SU-DHL-6 (cell line): ENCODE data around the gene WNT10A.

ENCODE experiments used
- H2AFZ ChIP-seq: fragments of 200-600 bp; sonication (generic); 2 replicates; pipeline ENCODE4 v1.6.1; 2014; ENCODE audit warnings: low read depth, mild to moderate bottlenecking, moderate library complexity, mixed read lengths, antibody characterized with exemption, low read length; ENCODE audit not compliant: severe bottlenecking
- H3F3A ChIP-seq: fragments of 200-600 bp; shearing (Covaris generic); 2 replicates; pipeline ENCODE4 v1.6.0; 2016; ENCODE audit warnings: antibody characterized with exemption, mild to moderate bottlenecking; ENCODE audit not compliant: insufficient read depth
- H3K27ac ChIP-seq: fragments of 200-600 bp; sonication (generic); 2 replicates; pipeline ENCODE4 v1.5.1; 2016; ENCODE audit warnings: low read depth, mild to moderate bottlenecking, low read length, moderate library complexity, mixed read lengths
- H3K27me3 ChIP-seq: fragments of 200-600 bp; sonication (generic), shearing (Covaris generic); 2 replicates; pipeline ENCODE4 v1.6.0; 2014; ENCODE audit warnings: mild to moderate bottlenecking, low read length
- H3K36me3 ChIP-seq: fragments of 200-600 bp; sonication (generic); 2 replicates; pipeline ENCODE4 v1.6.1; 2014; ENCODE audit warnings: mild to moderate bottlenecking, low read length, mixed read lengths
- H3K4me2 ChIP-seq: fragments of 300-600, 200-600 bp; shearing (Covaris generic), sonication (generic); 2 replicates; pipeline ENCODE4 v1.6.0; 2014; ENCODE audit warnings: low read length, low read depth, mild to moderate bottlenecking; ENCODE audit not compliant: poor library complexity, severe bottlenecking
- H3K4me3 ChIP-seq: fragments of 200-600 bp; sonication (generic); 2 replicates; pipeline ENCODE4 v1.5.1; 2014; ENCODE audit warnings: antibody characterized with exemption, low read length, mild to moderate bottlenecking, mixed read lengths; ENCODE audit not compliant: insufficient read depth, poor library complexity, severe bottlenecking
- H3K79me2 ChIP-seq: fragments of 200-600 bp; sonication (generic); 2 replicates; pipeline ENCODE4 v1.6.1; 2014; ENCODE audit warnings: mild to moderate bottlenecking, low read length, moderate library complexity; ENCODE audit not compliant: insufficient read depth
- H3K9ac ChIP-seq: fragments of 200-600 bp; sonication (generic); 2 replicates; pipeline ENCODE4 v1.7.0; 2014; ENCODE audit warnings: mild to moderate bottlenecking, low read length
- H3K9me2 ChIP-seq: fragments of 200-600 bp; sonication (generic); replicated peaks from 2 replicates; pipeline ENCODE4 v1.6.1; 2014; ENCODE audit warnings: low read length; ENCODE audit not compliant: insufficient read depth
- H3K9me3 ChIP-seq: fragments of 200-600 bp; sonication (generic); 2 replicates; pipeline ENCODE4 v1.6.1; 2014; ENCODE audit warnings: low read length, mixed read lengths; ENCODE audit not compliant: insufficient read depth
- H4K20me1 ChIP-seq: fragments of 200-600 bp; sonication (generic); 2 replicates; pipeline ENCODE4 v1.6.1; 2014; ENCODE audit warnings: low read depth, mild to moderate bottlenecking, antibody characterized with exemption, low read length, moderate library complexity, mixed read lengths
- CTCF ChIP-seq: fragments of 200-600 bp; sonication (generic); IDR thresholded peaks from one replicate; pipeline ENCODE4 v1.5.1; 2017; ENCODE audit warnings: antibody characterized with exemption, mild to moderate bottlenecking, low read length, moderate library complexity; ENCODE audit not compliant: insufficient read depth, poor library complexity, severe bottlenecking
- EZH2phosphoT487 ChIP-seq: fragments of 200-600 bp; sonication (generic), shearing (Covaris generic); conservative IDR thresholded peaks from 2 replicates; pipeline ENCODE4 v1.6.1; 2018; ENCODE audit warnings: mild to moderate bottlenecking, antibody characterized with exemption, low read length, moderate library complexity, mixed read lengths

The WNT10A gene

GRCh38 chr2:218853766-218854165 is 26.9 kb upstream of the WNT10A start:
- Histone ChIP-seq H2AFZ (no peak overlapping the region), H3K79me2 (no peaks in the 10 kb centered on the region), H3K36me3 (no peaks in the 10 kb centered on the region), H3F3A (no peaks in the 10 kb centered on the region), H4K20me1 (no peaks in the 10 kb centered on the region), H3K9me3 (no peaks in the 10 kb centered on the region), H3K9ac (no peak overlapping the region), H3K27ac (no peak overlapping the region), H3K4me3 (no peak overlapping the region), H3K4me2 (no peak overlapping the region), H3K9me2 (no peaks in the 10 kb centered on the region), H3K27me3 (no peaks in the 10 kb centered on the region)
- TF ChIP-seq EZH2phosphoT487 = no peak
- no peak for TF ChIP-seq CTCF

GRCh38 chr2:218854860-218855259 is 25.8 kb upstream of the WNT10A start:
- Histone ChIP-seq H3K79me2 (no peaks in the 10 kb centered on the region), H4K20me1 (no peaks in the 10 kb centered on the region), H3K9me3 (no peaks in the 10 kb centered on the region), H2AFZ (no peak overlapping the region), H3K27ac (no peak overlapping the region), H3K9me2 (no peaks in the 10 kb centered on the region), H3F3A (no peaks in the 10 kb centered on the region), H3K4me2 (no peak overlapping the region), H3K4me3 (no peak overlapping the region), H3K9ac (no peak overlapping the region), H3K36me3 (no peaks in the 10 kb centered on the region), H3K27me3 (no peaks in the 10 kb centered on the region)
- TF ChIP-seq CTCF (no peak), EZH2phosphoT487 (no peak)

- Histone ChIP-seq H2AFZ (no peak overlapping the region), H3K79me2 (no peaks in the 10 kb centered on the region), H3K27ac (no peak overlapping the region), H3K36me3 (no peaks in the 10 kb centered on the region), H3K27me3 (no peaks in the 10 kb centered on the region), H4K20me1 (no peaks in the 10 kb centered on the region), H3K4me3 (no peak overlapping the region), H3K4me2 (no peak overlapping the region), H3K9me3 (no peaks in the 10 kb centered on the region), H3K9me2 (no peaks in the 10 kb centered on the region), H3K9ac (no peak overlapping the region), H3F3A (no peaks in the 10 kb centered on the region)
- TF ChIP-seq EZH2phosphoT487 = no peak
- TF ChIP-seq CTCF = no peak
These were observed 25.1 kb upstream of the WNT10A start for GRCh38 chr2:218855305-218856166.
